ENCODE data around the gene SCYL1. TPM values are rescaled to one million over a fixed set of nuclear protein-coding genes. Genes with fewer than 3 reads are reported as not detected.

Gene SCYL1
- total and polyA plus RNA-seq, 12 donors: 47.4 to 130 (median 56.7) TPM

DNA sequence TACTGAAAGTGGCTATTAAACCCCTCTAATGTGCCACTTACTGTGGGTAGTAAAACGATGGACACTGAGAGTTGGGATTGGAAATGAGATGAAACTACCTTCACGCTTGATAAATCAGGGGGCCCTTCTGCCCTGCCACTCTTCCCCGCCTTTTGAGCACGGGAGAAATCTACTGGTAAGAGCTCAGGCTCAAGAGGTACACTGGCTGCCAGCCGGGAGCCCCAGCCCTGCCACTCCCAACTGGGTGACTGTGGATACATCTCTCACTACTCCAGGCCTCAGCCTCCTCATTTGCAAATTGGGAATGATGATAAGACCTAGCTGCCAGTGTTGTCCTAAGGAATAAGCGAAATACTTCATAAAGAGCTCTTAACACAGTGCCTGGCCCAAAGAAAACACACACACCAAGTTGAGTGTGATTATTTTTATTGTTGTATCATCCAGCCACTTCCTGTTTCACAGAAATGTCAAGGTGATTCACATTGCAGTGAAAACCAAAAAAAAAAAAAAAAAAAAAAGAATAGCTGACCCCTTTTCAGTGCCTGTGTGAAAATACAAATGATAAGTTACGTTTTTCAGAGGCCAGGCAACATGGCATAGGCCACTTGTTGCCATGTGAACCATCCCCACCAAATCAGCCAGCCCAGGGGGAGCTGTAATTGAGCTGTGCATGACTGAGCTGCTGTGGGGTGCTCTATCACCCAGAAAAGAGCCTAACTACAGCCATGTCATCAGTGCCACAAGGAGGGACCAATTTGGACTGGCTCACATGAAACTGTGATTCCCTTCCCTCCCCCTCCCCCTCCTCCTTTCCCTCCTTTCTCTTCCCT is 41.0 kb downstream of the SCYL1 start:
- intact Hi-C loops (cut with DNase I): no loop called here
- WGBS, 2 donors: 88% methylated on average over 7 of the region's 7 CpGs
- peak overlapping the region in 1 of 10 donors; percentile 77 for H3K27ac ChIP-seq
- peaks cover under 1 to 56% (median 27%) of the 10 kb centered on the region in 9 donors for H3K4me1 ChIP-seq
- no peak for ATAC-seq
- H3K4me3 ChIP-seq: no peak overlapping the region
- TF ChIP-seq, protein P1, sequence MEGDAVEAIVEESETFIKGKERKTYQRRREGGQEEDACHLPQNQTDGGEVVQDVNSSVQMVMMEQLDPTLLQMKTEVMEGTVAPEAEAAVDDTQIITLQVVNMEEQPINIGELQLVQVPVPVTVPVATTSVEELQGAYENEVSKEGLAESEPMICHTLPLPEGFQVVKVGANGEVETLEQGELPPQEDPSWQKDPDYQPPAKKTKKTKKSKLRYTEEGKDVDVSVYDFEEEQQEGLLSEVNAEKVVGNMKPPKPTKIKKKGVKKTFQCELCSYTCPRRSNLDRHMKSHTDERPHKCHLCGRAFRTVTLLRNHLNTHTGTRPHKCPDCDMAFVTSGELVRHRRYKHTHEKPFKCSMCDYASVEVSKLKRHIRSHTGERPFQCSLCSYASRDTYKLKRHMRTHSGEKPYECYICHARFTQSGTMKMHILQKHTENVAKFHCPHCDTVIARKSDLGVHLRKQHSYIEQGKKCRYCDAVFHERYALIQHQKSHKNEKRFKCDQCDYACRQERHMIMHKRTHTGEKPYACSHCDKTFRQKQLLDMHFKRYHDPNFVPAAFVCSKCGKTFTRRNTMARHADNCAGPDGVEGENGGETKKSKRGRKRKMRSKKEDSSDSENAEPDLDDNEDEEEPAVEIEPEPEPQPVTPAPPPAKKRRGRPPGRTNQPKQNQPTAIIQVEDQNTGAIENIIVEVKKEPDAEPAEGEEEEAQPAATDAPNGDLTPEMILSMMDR (IDR thresholded peaks at IDR 0.05): no peak
- H3K9me3 ChIP-seq: no peaks in the 10 kb centered on the region
- no peak for DNase-seq
- H3K27me3 ChIP-seq: no peaks in the 10 kb centered on the region
- peaks cover 0 to 16% (median 0%) of the 10 kb centered on the region in 9 donors for H3K36me3 ChIP-seq

DNA sequence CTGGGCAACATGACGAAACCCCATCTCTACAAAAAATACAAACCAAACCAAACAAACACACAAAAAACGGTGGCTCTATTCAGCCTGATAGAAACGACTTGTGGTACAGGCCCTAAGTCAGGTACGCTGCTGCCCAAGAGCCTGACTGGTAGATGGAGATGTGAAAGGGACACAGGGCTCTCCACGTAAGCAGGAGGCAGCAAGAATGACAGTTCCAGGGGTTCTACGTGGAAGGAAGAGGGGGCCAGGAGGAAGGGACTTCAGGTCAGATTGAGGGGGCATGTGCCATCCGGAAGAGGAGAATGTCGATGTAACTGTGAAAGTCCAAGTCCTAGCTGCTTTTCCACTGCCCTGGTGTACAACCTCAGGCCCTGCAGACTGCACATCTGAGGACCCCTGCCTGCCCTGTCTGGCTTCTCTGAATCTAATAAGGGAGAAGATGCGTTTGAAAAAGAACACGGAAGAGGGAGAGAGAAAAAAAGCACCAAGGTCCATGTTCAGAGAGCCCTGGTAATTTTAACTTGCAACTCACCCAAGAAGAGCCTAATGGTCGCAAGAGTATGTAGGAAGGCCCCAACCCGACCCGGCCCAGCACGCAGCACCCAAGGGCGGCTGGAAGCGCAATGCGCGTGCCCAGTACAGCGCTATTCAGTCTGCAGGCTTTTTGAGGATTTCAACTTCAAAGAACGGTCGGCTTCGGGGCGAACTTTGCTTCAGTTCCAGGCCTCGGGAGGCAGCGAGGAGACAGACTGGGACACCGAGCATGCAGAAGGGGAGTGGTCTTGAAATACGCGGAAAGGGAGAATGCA is 44.5 kb downstream of the SCYL1 start:
- ATAC-seq (peak in 7 of 8 donors; percentile 7 to 28 (median 20)), DNase-seq (no peak)
- TF ChIP-seq, protein P1 (IDR thresholded peaks at IDR 0.05): no peak
- 9% methylated on average over 28 of the region's 28 CpGs for WGBS, 2 donors
- no peaks in the 10 kb centered on the region for H3K9me3 ChIP-seq
- no peaks in the 10 kb centered on the region for H3K27me3 ChIP-seq
- peaks cover 0 to 16% (median 0%) of the 10 kb centered on the region in 9 donors for H3K36me3 ChIP-seq
- peak overlapping the region; percentile 54 to 98 (median 86) for H3K4me3 ChIP-seq
- peaks cover 21 to 75% (median 50%) of the 10 kb centered on the region in 9 donors for H3K4me1 ChIP-seq
- intact Hi-C loops (cut with DNase I): loop anchor here in 2 of 10 donors (1.0 to 2.0 kb wide), 2 partner anchors 28 to 29 kb away; no protein-coding TSS in a partner anchor
- peak overlapping the region; percentile 73 to 98 (median 94) for H3K27ac ChIP-seq

DNA sequence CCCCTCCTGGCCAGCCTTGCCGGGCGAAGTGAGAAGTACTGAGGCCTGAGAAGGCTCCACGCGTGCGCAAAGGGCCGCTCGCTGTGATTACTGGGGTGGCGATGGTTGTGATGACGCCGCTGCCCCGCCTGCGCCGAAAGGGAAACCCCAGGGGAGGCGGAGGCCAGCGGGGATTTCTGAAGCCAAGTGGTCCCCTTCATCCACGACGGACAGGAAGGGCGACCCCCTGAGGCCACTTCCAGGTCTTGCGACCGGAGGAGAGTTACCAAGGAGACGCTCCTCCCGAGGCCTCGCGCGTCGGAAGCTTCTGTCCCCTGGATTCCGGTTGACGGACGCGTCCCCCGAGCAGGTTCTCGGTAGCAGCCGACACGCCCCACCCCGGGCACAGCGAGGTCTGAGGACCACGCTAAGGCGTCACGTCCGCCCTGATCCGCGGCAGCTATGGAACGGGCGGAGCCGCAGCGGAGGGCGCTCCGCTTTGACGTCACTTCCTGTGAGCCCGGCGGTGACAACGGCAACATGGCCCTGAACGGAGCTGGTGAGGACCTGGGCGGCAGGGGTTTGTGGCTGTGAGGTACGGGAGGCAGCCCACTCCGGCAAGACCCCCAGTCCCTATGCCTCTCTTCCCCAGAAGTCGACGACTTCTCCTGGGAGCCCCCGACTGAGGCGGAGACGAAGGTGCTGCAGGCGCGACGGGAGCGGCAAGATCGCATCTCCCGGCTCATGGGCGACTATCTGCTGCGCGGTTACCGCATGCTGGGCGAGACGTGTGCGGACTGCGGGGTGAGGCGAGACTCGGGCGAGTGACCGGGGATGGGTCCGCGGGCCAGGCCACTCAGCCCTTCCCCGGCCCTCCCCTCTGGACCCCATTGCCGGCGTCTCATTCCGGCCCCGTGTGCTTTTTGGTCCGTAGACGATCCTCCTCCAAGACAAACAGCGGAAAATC is 45.4 kb downstream of the SCYL1 start, which contains the start of gene ZNRD2:
ZNRD2 (plus strand) TSS at position 505 of the 946 bp plus-strand sequence; CDS start at position 520, 15 bp downstream.
- DNase-seq (peak; percentile 97 to 98), ATAC-seq (peak; percentile 85 to 92 (median 90))
- Histone ChIP-seq H3K9me3 (no peaks in the 10 kb centered on the region), H3K27me3 (no peaks in the 10 kb centered on the region), H3K4me1 (peaks cover 24 to 76% (median 59%) of the 10 kb centered on the region in 9 donors), H3K4me3 (peak within 1 kb of the TSS; percentile 54 to 98 (median 86)), H3K36me3 (peaks cover 0 to 16% (median 0%) of the 10 kb centered on the region in 9 donors), H3K27ac (peak within 1 kb of the TSS; percentile 73 to 98 (median 94))
- intact Hi-C loops (cut with DNase I): loop anchor here in 6 of 10 donors (1.0 to 5.0 kb wide), 7 partner anchors 29 to 347 kb away; partner anchors contain the start of genes MAP3K11 (in 2 of the 6), C11orf68 (in 1 of the 6) and DRAP1 (in 1 of the 6)
- TF ChIP-seq, protein P1 (IDR thresholded peaks at IDR 0.05): peak in 8 of 9 donors; percentile 39 to 73 (median 62)
- WGBS, 2 donors: 0% methylated on average over 82 to 89 of the region's 89 CpGs

All from heart right ventricle (tissue), 16 donors.